ENCODE results near the gene NUP85.

The NUP85 gene

GRCh38 chr17:75239778-75240393 is 34.4 kb downstream of the NUP85 start:
- Histone ChIP-seq H3K4me3 (no peak overlapping the region), H3K27ac (no peak overlapping the region), H3K36me3 (peaks cover 85 to 100% (median 96%) of the 10 kb centered on the region in 3 donors), H3K27me3 (no peaks in the 10 kb centered on the region), H3K4me1 (no peaks in the 10 kb centered on the region), H3K9me3 (no peaks in the 10 kb centered on the region)
- TF ChIP-seq, protein P1, sequence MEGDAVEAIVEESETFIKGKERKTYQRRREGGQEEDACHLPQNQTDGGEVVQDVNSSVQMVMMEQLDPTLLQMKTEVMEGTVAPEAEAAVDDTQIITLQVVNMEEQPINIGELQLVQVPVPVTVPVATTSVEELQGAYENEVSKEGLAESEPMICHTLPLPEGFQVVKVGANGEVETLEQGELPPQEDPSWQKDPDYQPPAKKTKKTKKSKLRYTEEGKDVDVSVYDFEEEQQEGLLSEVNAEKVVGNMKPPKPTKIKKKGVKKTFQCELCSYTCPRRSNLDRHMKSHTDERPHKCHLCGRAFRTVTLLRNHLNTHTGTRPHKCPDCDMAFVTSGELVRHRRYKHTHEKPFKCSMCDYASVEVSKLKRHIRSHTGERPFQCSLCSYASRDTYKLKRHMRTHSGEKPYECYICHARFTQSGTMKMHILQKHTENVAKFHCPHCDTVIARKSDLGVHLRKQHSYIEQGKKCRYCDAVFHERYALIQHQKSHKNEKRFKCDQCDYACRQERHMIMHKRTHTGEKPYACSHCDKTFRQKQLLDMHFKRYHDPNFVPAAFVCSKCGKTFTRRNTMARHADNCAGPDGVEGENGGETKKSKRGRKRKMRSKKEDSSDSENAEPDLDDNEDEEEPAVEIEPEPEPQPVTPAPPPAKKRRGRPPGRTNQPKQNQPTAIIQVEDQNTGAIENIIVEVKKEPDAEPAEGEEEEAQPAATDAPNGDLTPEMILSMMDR (IDR thresholded peaks at IDR 0.05) = no peak
- intact Hi-C loops (cut with DNase I; ENCODE audit: low total_unique reads) = no loop called here
- no peak for DNase-seq

GRCh38 chr17:75240394-75241142 is 35.1 kb downstream of the NUP85 start:
- DNase-seq = no peak
- no peak overlapping the region for H3K27ac ChIP-seq
- H3K4me3 ChIP-seq = no peak overlapping the region
- no peaks in the 10 kb centered on the region for H3K9me3 ChIP-seq
- intact Hi-C loops (cut with DNase I; ENCODE audit: low total_unique reads) = no loop called here
- TF ChIP-seq, protein P1 (IDR thresholded peaks at IDR 0.05) = no peak
- peaks cover 86 to 100% (median 96%) of the 10 kb centered on the region in 3 donors for H3K36me3 ChIP-seq
- H3K27me3 ChIP-seq = no peaks in the 10 kb centered on the region
- H3K4me1 ChIP-seq = no peaks in the 10 kb centered on the region

DNA sequence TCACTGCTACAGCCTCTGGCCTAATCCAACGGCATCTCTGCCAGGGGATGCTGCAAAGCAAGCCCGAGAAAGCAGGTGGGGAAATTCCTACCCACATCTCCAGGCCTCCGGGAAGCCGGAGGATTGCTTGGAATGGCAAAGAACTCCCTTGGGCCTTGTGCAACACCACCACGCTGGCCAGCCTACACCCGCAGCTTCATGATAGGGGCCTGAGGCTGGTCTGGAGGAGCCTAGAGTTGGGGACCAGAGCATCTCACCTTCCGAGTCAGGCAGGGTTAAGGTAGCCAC is 35.6 kb downstream of the NUP85 start:
- DNase-seq = no peak
- intact Hi-C loops (cut with DNase I; ENCODE audit: low total_unique reads) = no loop called here
- Histone ChIP-seq H3K36me3 (peaks cover 86 to 100% (median 96%) of the 10 kb centered on the region in 3 donors), H3K27me3 (no peaks in the 10 kb centered on the region), H3K4me3 (no peak overlapping the region), H3K4me1 (peaks cover 0 to 1% (median 0%) of the 10 kb centered on the region in 4 donors), H3K27ac (no peak overlapping the region), H3K9me3 (no peaks in the 10 kb centered on the region)
- TF ChIP-seq, protein P1 (IDR thresholded peaks at IDR 0.05) = no peak

- Histone ChIP-seq H3K27me3 (no peaks in the 10 kb centered on the region), H3K4me1 (peaks cover 0 to 4% (median 0%) of the 10 kb centered on the region in 4 donors), H3K4me3 (no peak overlapping the region), H3K36me3 (peaks cover 86 to 100% (median 96%) of the 10 kb centered on the region in 3 donors), H3K27ac (no peak overlapping the region), H3K9me3 (no peaks in the 10 kb centered on the region)
- intact Hi-C loops (cut with DNase I; ENCODE audit: low total_unique reads) = no loop called here
- TF ChIP-seq, protein P1 (IDR thresholded peaks at IDR 0.05) = no peak
- no peak for DNase-seq
Measured at GRCh38 chr17:75241502-75241901, 36.0 kb downstream of the NUP85 start.

DNA sequence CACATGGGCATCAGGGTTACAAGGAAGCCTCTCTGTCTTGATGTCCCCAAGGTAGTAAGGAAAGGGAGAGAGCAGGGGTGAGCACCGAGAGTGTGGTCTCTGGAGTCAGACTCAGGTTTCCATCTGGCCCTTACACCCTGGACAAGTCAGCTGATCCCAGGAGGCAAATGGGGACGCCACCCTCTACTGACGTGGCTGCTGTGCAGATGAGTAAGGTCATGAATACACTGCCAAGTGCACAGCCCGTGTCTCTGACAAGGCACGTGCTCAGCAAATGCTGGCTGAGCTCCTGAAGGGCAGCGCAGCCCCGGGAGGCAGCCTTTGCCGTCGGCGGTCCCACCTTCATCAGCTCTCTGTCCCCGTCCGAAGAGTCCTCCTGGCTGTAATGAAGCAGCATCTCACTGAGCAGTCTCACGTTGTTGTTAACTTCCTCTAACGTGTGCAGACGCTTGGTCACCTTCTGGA is 36.5 kb downstream of the NUP85 start:
- DNase-seq = no peak
- Histone ChIP-seq H3K4me1 (peaks cover 0 to 4% (median 0%) of the 10 kb centered on the region in 4 donors), H3K4me3 (no peak overlapping the region), H3K9me3 (no peaks in the 10 kb centered on the region), H3K27ac (no peak overlapping the region), H3K36me3 (peaks cover 82 to 96% (median 93%) of the 10 kb centered on the region in 3 donors), H3K27me3 (no peaks in the 10 kb centered on the region)
- TF ChIP-seq, protein P1 (IDR thresholded peaks at IDR 0.05) = no peak
- intact Hi-C loops (cut with DNase I; ENCODE audit: low total_unique reads) = no loop called here
